OCI-LY1 (cell line): ENCODE results near the gene STK24.

ENCODE experiments used
- H2AFZ ChIP-seq: fragments of 200-600 bp; sonication (generic), shearing (Covaris generic); 2 replicates; pipeline ENCODE4 v1.6.0; 2014; ENCODE audit warnings: antibody characterized with exemption, mild to moderate bottlenecking, low read length
- H3F3A ChIP-seq: fragments of 200-600 bp; sonication (generic), shearing (Covaris generic); 2 replicates; pipeline ENCODE4 v1.6.0; 2014; ENCODE audit warnings: mild to moderate bottlenecking, antibody characterized with exemption, low read length, moderate library complexity; ENCODE audit not compliant: insufficient read depth
- H3K27ac ChIP-seq: fragments of 200-600 bp; sonication (generic); 2 replicates; pipeline ENCODE4 v1.5.1; 2014; ENCODE audit warnings: low read length, mixed run types, mild to moderate bottlenecking, low read depth; ENCODE audit not compliant: poor library complexity, severe bottlenecking
- H3K27me3 ChIP-seq: fragments of 200-600 bp; sonication (generic); 2 replicates; pipeline ENCODE4 v1.6.0; 2014; ENCODE audit warnings: antibody characterized with exemption, mild to moderate bottlenecking, low read length, moderate library complexity; ENCODE audit not compliant: insufficient read depth
- H3K36me3 ChIP-seq: fragments of 200-600 bp; sonication (generic); 2 replicates; pipeline ENCODE4 v1.6.1; 2014; ENCODE audit warnings: mild to moderate bottlenecking, antibody characterized with exemption, low read length, moderate library complexity, mixed read lengths; ENCODE audit not compliant: insufficient read depth
- H3K4me1 ChIP-seq: fragments of 200-600 bp; sonication (generic); 2 replicates; pipeline ENCODE4 v1.5.1; 2014; ENCODE audit warnings: mild to moderate bottlenecking, low read length, moderate library complexity; ENCODE audit not compliant: insufficient read depth, severe bottlenecking
- H3K4me2 ChIP-seq: fragments of 200-600 bp; sonication (generic), shearing (Covaris generic); 2 replicates; pipeline ENCODE4 v1.6.1; 2014; ENCODE audit warnings: low read length
- H3K4me3 ChIP-seq: fragments of 200-600 bp; sonication (generic); 2 replicates; pipeline ENCODE4 v1.5.1; 2014; ENCODE audit warnings: low read length, low read depth, mild to moderate bottlenecking, mixed read lengths; ENCODE audit not compliant: poor library complexity, severe bottlenecking
- H3K79me2 ChIP-seq: fragments of 200-600 bp; shearing (Covaris generic); 2 replicates; pipeline ENCODE4 v1.6.1; 2016; ENCODE audit warnings: mixed run types, low read length, mixed read lengths; ENCODE audit not compliant: insufficient read depth
- H3K9ac ChIP-seq: fragments of 200-600 bp; sonication (generic), shearing (Covaris generic); 2 replicates; pipeline ENCODE4 v1.6.1; 2014; ENCODE audit warnings: mild to moderate bottlenecking, low read length, mixed read lengths
- H3K9me2 ChIP-seq: fragments of 200-600 bp; sonication (generic), shearing (Covaris generic); 2 replicates; pipeline ENCODE4 v1.6.1; 2014; ENCODE audit warnings: low read depth, mild to moderate bottlenecking, low read length, mixed read lengths
- H3K9me3 ChIP-seq: fragments of 200-600 bp; shearing (Covaris generic); 2 replicates; pipeline ENCODE4 v1.6.1; 2014; ENCODE audit warnings: low read length, mixed read lengths
- H4K20me1 ChIP-seq: fragments of 200-600 bp; sonication (generic), shearing (Covaris generic); 2 replicates; pipeline ENCODE4 v1.6.0; 2016; ENCODE audit warnings: mild to moderate bottlenecking, low read length; ENCODE audit not compliant: insufficient read depth
- CTCF ChIP-seq: fragments of 200-600 bp; sonication (generic), shearing (Covaris generic); IDR thresholded peaks from 2 replicates; pipeline ENCODE4 v1.5.1; 2017; ENCODE audit warnings: mild to moderate bottlenecking, antibody characterized with exemption, low read length, moderate library complexity, mixed read lengths
- EZH2 ChIP-seq: fragments of 200-600 bp; sonication (generic), shearing (Covaris generic); IDR thresholded peaks from 2 replicates; pipeline ENCODE4 v1.8.0; 2017; ENCODE audit warnings: borderline replicate concordance, mixed run types, mild to moderate bottlenecking, antibody characterized with exemption, low read length, moderate library complexity, mixed read lengths

Gene STK24

GRCh38 chr13:98482476-98483444 lies 94.1 kb downstream of the STK24 start:
- Histone ChIP-seq H3K9me3 (no peaks in the 10 kb centered on the region), H3K36me3 (peaks cover 11% of the 10 kb centered on the region; the same call in 1 of the 2 replicates), H3K79me2 (no peaks in the 10 kb centered on the region), H2AFZ (no peak overlapping the region), H3K27me3 (no peaks in the 10 kb centered on the region), H4K20me1 (0 out of 2 replicates have a peak, but pooled peaks cover 5% of the 10 kb centered on the region), H3K9me2 (no peaks in the 10 kb centered on the region), H3K9ac (no peak overlapping the region), H3K27ac (no peak overlapping the region), H3K4me3 (no peak overlapping the region), H3F3A (no peaks in the 10 kb centered on the region), H3K4me2 (no peak overlapping the region), H3K4me1 (peaks cover 6% of the 10 kb centered on the region)
- TF ChIP-seq CTCF (peak; percentile 50), EZH2 (no peak)

- peaks cover 9% of the 10 kb centered on the region for H3K4me1 ChIP-seq
- H3K27ac ChIP-seq = no peak overlapping the region
- no peak for TF ChIP-seq CTCF
- TF ChIP-seq EZH2 = no peak
Observed at GRCh38 chr13:98480915-98481877, 95.7 kb downstream of the STK24 start.

GRCh38 chr13:98479496-98480003 lies 97.4 kb downstream of the STK24 start:
- no peaks in the 10 kb centered on the region for H4K20me1 ChIP-seq
- no peaks in the 10 kb centered on the region for H3K79me2 ChIP-seq
- no peaks in the 10 kb centered on the region for H3F3A ChIP-seq

More at GRCh38 chr13:98480915-98481877, 95.7 kb downstream of the STK24 start:
- Histone ChIP-seq H3K4me2 (no peak overlapping the region), H3K79me2 (no peaks in the 10 kb centered on the region), H3K36me3 (peaks cover 11% of the 10 kb centered on the region; the same call in 1 of the 2 replicates), H3K4me3 (no peak overlapping the region), H4K20me1 (no peaks in the 10 kb centered on the region), H2AFZ (no peak overlapping the region), H3K9ac (no peak overlapping the region), H3K27me3 (no peaks in the 10 kb centered on the region), H3K9me2 (no peaks in the 10 kb centered on the region), H3K9me3 (no peaks in the 10 kb centered on the region), H3F3A (no peaks in the 10 kb centered on the region)

More at GRCh38 chr13:98479496-98480003, 97.4 kb downstream of the STK24 start:
- no peak overlapping the region for H3K27ac ChIP-seq
- no peaks in the 10 kb centered on the region for H3K9me2 ChIP-seq
- TF ChIP-seq EZH2 = no peak
- TF ChIP-seq CTCF = no peak
- no peak overlapping the region for H3K9ac ChIP-seq
- no peaks in the 10 kb centered on the region for H3K27me3 ChIP-seq
- H3K9me3 ChIP-seq = no peaks in the 10 kb centered on the region
- no peak overlapping the region for H3K4me3 ChIP-seq
- H3K36me3 ChIP-seq = peaks cover 16% of the 10 kb centered on the region
- no peak overlapping the region for H2AFZ ChIP-seq
- H3K4me2 ChIP-seq = no peak overlapping the region
- peaks cover 9% of the 10 kb centered on the region for H3K4me1 ChIP-seq
